H9 (cell line): ENCODE data around the gene PITPNB. TPM values are rescaled to one million over a fixed set of nuclear protein-coding genes. Genes with fewer than 3 reads are reported as not detected.

Experiments used
- DNase-seq: peaks from one replicate; pipeline ENCODE4 v3.0.0-alpha.2; 2017
- H2AFZ ChIP-seq: one replicate; pipeline ENCODE4 v1.6.1; 2013; ENCODE audit warnings: mild to moderate bottlenecking, low read length, control low read depth, moderate library complexity
- H2AK5ac ChIP-seq: 2 replicates; pipeline ENCODE4 v1.6.1; 2013; ENCODE audit warnings: low read length, control low read depth, mixed read lengths; ENCODE audit not compliant: insufficient read length
- H2BK120ac ChIP-seq: one replicate; pipeline ENCODE4 v1.6.1; 2013; ENCODE audit warnings: low read depth, mild to moderate bottlenecking, low read length, control low read depth, inconsistent platforms; ENCODE audit not compliant: poor library complexity, severe bottlenecking
- H2BK12ac ChIP-seq: 2 replicates; pipeline ENCODE4 v1.6.1; 2013; ENCODE audit warnings: low read length, control low read depth, mixed read lengths, low read depth; ENCODE audit not compliant: insufficient read length
- H2BK15ac ChIP-seq: 2 replicates; pipeline ENCODE4 v1.6.1; 2013; ENCODE audit warnings: low read depth, low read length, control low read depth
- H2BK20ac ChIP-seq: one replicate; pipeline ENCODE4 v1.6.1; 2013; ENCODE audit warnings: low read depth, mild to moderate bottlenecking, low read length, control low read depth, inconsistent platforms; ENCODE audit not compliant: poor library complexity, severe bottlenecking
- H2BK5ac ChIP-seq: 2 replicates; pipeline ENCODE4 v1.6.1; 2013; ENCODE audit warnings: low read length, control low read depth, mixed read lengths; ENCODE audit not compliant: insufficient read length
- H3K14ac ChIP-seq: 2 replicates; pipeline ENCODE4 v1.6.1; 2013; ENCODE audit warnings: low read length, control low read depth; ENCODE audit not compliant: insufficient read depth
- H3K18ac ChIP-seq: 2 replicates; pipeline ENCODE4 v1.6.1; 2013; ENCODE audit warnings: low read depth, mild to moderate bottlenecking, mixed read lengths, low read length, control low read depth; ENCODE audit not compliant: insufficient read length
- H3K23ac ChIP-seq: 2 replicates; pipeline ENCODE4 v1.6.1; 2013; ENCODE audit warnings: low read length, control low read depth, mixed read lengths, low read depth; ENCODE audit not compliant: insufficient read length
- H3K23me2 ChIP-seq: 2 replicates; pipeline ENCODE4 v1.6.1; 2013; ENCODE audit warnings: low read depth, mild to moderate bottlenecking, mixed read lengths, low read length, control low read depth; ENCODE audit not compliant: insufficient read length, poor library complexity, severe bottlenecking
- H3K27ac ChIP-seq: 2 replicates; pipeline ENCODE4 v1.5.1; 2013; ENCODE audit warnings: low read length, control low read depth, mixed read lengths, low read depth; ENCODE audit not compliant: insufficient read length
- H3K27me3 ChIP-seq: 2 replicates; pipeline ENCODE4 v1.6.1; 2013; ENCODE audit warnings: low read length, control low read depth, inconsistent platforms; ENCODE audit not compliant: insufficient read depth
- H3K4ac ChIP-seq: 2 replicates; pipeline ENCODE4 v1.6.1; 2013; ENCODE audit warnings: low read depth, mild to moderate bottlenecking, control low read depth, inconsistent platforms, low read length, moderate library complexity
- H3K4me1 ChIP-seq: 2 replicates; pipeline ENCODE4 v1.6.1; 2013; ENCODE audit warnings: low read length, control low read depth, inconsistent platforms; ENCODE audit not compliant: insufficient read depth
- H3K4me2 ChIP-seq: 2 replicates; pipeline ENCODE4 v1.6.1; 2013; ENCODE audit warnings: low read length, control low read depth, mixed read lengths; ENCODE audit not compliant: insufficient read length, insufficient read depth
- H3K56ac ChIP-seq: 2 replicates; pipeline ENCODE4 v1.6.1; 2013; ENCODE audit warnings: low read depth, mild to moderate bottlenecking, mixed read lengths, low read length, control low read depth; ENCODE audit not compliant: insufficient read length
- H3K79me1 ChIP-seq: 2 replicates; pipeline ENCODE4 v1.6.1; 2013; ENCODE audit warnings: low read depth, mild to moderate bottlenecking, moderate library complexity, low read length, control low read depth, inconsistent platforms; ENCODE audit not compliant: insufficient read depth, poor library complexity, severe bottlenecking
- H3K79me2 ChIP-seq: 2 replicates; pipeline ENCODE4 v1.6.1; 2013; ENCODE audit warnings: low read length, control low read depth, inconsistent platforms; ENCODE audit not compliant: insufficient read depth
- H3K9ac ChIP-seq: 2 replicates; pipeline ENCODE4 v1.6.1; 2013; ENCODE audit warnings: low read length, control low read depth, mixed read lengths; ENCODE audit not compliant: insufficient read length; ENCODE audit errors: extremely low read depth
- H3K9me3 ChIP-seq: one replicate; pipeline ENCODE4 v1.6.1; 2013; ENCODE audit warnings: low read depth, low read length, inconsistent platforms; ENCODE audit not compliant: control insufficient read depth
- H3T11ph ChIP-seq: one replicate; pipeline ENCODE4 v1.6.1; 2013; ENCODE audit warnings: mild to moderate bottlenecking, low read length, control low read depth, inconsistent platforms
- H4K20me1 ChIP-seq: one replicate; pipeline ENCODE4 v1.6.1; 2013; ENCODE audit not compliant: control insufficient read depth, insufficient read length, insufficient read depth
- H4K5ac ChIP-seq: 2 replicates; pipeline ENCODE4 v1.6.1; 2013; ENCODE audit warnings: low read depth, mild to moderate bottlenecking, mixed read lengths, low read length, control low read depth; ENCODE audit not compliant: insufficient read length
- H4K8ac ChIP-seq: replicated peaks from 2 replicates; pipeline ENCODE4 v1.6.1; 2013; ENCODE audit warnings: low read length, control low read depth, mixed read lengths, low read depth; ENCODE audit not compliant: insufficient read length
- H4K91ac ChIP-seq: 2 replicates; pipeline ENCODE4 v1.6.1; 2013; ENCODE audit warnings: low read depth, mild to moderate bottlenecking, moderate library complexity, mixed read lengths, low read length, control low read depth; ENCODE audit not compliant: insufficient read length
- H3K27ac Mint-ChIP-seq, 3 experiments: 2 replicates in 2 of 3; 3 replicates in 1 of 3; pipeline ENCODE4 v1.8.0; 2020 to 2021; ENCODE audit warnings: mixed read lengths in 3 of 3, mild to moderate bottlenecking in 1 of 3, moderate library complexity in 1 of 3
- H3K27me3 Mint-ChIP-seq: 2 replicates; pipeline ENCODE4 v1.8.0; 2021; ENCODE audit warnings: low read depth, mild to moderate bottlenecking, moderate library complexity, mixed read lengths
- H3K36me3 Mint-ChIP-seq, 3 experiments: 2 replicates in 2 of 3; 3 replicates in 1 of 3; pipeline ENCODE4 v1.8.0; 2020 to 2021; ENCODE audit warnings: low read depth in 3 of 3, mixed read lengths in 3 of 3; ENCODE audit not compliant: insufficient read depth in 1 of 3
- H3K4me1 Mint-ChIP-seq, 2 experiments: 2 replicates each; pipeline ENCODE4 v1.8.0; 2020; ENCODE audit warnings: mixed read lengths in 2 of 2
- H3K4me3 Mint-ChIP-seq, 2 experiments: 2 replicates in 1 of 2; 3 replicates in 1 of 2; pipeline ENCODE4 v1.8.0; 2020 to 2021; ENCODE audit warnings: mild to moderate bottlenecking in 2 of 2, mixed read lengths in 2 of 2, moderate library complexity in 1 of 2
- H3K9me3 Mint-ChIP-seq, 2 experiments: 2 replicates in 1 of 2; 3 replicates in 1 of 2; pipeline ENCODE4 v1.8.0; 2020; ENCODE audit warnings: mild to moderate bottlenecking in 2 of 2, mixed read lengths in 2 of 2, moderate library complexity in 1 of 2
- CTCF ChIP-seq: fragments of 200-600 bp; sonication (generic); conservative IDR thresholded peaks from 3 replicates; pipeline ENCODE4 v1.8.0; 2021; ENCODE audit warnings: antibody characterized with exemption, mild to moderate bottlenecking
- WGBS: extraction: QIAGEN DNeasy Blood & Tissue Kit; methylation state at CpG from one replicate; pipeline ENCODE4 v1.1.7; 2013; ENCODE audit warnings: missing lambda C conversion rate, low lambda C conversion rate, mixed read lengths; ENCODE audit not compliant: insufficient read length; ENCODE audit errors: extremely low coverage; 5-methylcytosine and 5-hydroxymethylcytosine counted together
- total RNA-seq: library from RNA; stranded (reverse); gene quantifications from 2 replicates; pipeline ENCODE4 v1.2.1, GENCODE V29; 2021

Gene PITPNB
- total RNA-seq, 1 experiment from 2014 or later: 106 TPM

- H3K79me1 ChIP-seq: no peaks in the 10 kb centered on the region
- no peak for DNase-seq
- H3K23me2 ChIP-seq: no peaks in the 10 kb centered on the region
- no peak overlapping the region for H2BK20ac ChIP-seq
- no peak overlapping the region for H4K5ac ChIP-seq
- no peak overlapping the region for H2BK5ac ChIP-seq
- H3K9me3 ChIP-seq: no peaks in the 10 kb centered on the region
- Mint-ChIP-seq H3K4me3 (no peak overlapping the region), H3K36me3 (peaks cover 0 to 8% (median 0%) of the 10 kb centered on the region in 3 experiments; a peak in 2 of 7 replicates), H3K9me3 (peaks cover 0 to 8% of the 10 kb centered on the region in 2 experiments; a peak in 3 of 5 replicates), H3K27me3 (no peaks in the 10 kb centered on the region), H3K27ac (no peak overlapping the region), H3K4me1 (peaks cover 30 to 34% of the 10 kb centered on the region in 2 experiments)
- H2BK120ac ChIP-seq: no peak overlapping the region
- no peak overlapping the region for H2AK5ac ChIP-seq
- H3K9ac ChIP-seq: no peak overlapping the region
- TF ChIP-seq CTCF: no peak
- H3K23ac ChIP-seq: no peak overlapping the region
- no peak overlapping the region for H4K91ac ChIP-seq
- H2AFZ ChIP-seq: no peak overlapping the region
- no peak overlapping the region for H2BK15ac ChIP-seq
- peaks cover 3% of the 10 kb centered on the region; the same call in 1 of the 2 replicates for H3K4me1 ChIP-seq
- H3K18ac ChIP-seq: no peak overlapping the region
- no peak overlapping the region for H3K4ac ChIP-seq
- no peaks in the 10 kb centered on the region for H3K79me2 ChIP-seq
- no peak overlapping the region for H3K4me2 ChIP-seq
- H2BK12ac ChIP-seq: no peak overlapping the region
- no peak overlapping the region for H3T11ph ChIP-seq
- H3K27me3 ChIP-seq: no peaks in the 10 kb centered on the region
- H3K56ac ChIP-seq: no peak overlapping the region
- no peak overlapping the region for H3K27ac ChIP-seq
- no CpG with 5 or more reads among the region's 1 CpG for WGBS
- H3K14ac ChIP-seq: no peak overlapping the region
- H4K8ac ChIP-seq: no peak overlapping the region
- no peaks in the 10 kb centered on the region for H4K20me1 ChIP-seq
These were observed 42.6 kb upstream of the PITPNB start for GRCh38 chr22:27961680-27962079.
